HG02884 (cell line): ENCODE measurements around the gene EDEM2.
"Not testable (repeated sequence)": the region's sequence is repeated elsewhere in the genome, so short reads cannot be mapped to it uniquely, and the experiment has no call there.

Experiments used
- ATAC-seq: cut with Tn5 transposase; IDR thresholded peaks from one replicate; pipeline ENCODE4 v1.9.1; 2021; ENCODE audit warnings: mild to moderate bottlenecking, moderate library complexity; ENCODE audit not compliant: unreplicated experiment

The EDEM2 gene

DNA sequence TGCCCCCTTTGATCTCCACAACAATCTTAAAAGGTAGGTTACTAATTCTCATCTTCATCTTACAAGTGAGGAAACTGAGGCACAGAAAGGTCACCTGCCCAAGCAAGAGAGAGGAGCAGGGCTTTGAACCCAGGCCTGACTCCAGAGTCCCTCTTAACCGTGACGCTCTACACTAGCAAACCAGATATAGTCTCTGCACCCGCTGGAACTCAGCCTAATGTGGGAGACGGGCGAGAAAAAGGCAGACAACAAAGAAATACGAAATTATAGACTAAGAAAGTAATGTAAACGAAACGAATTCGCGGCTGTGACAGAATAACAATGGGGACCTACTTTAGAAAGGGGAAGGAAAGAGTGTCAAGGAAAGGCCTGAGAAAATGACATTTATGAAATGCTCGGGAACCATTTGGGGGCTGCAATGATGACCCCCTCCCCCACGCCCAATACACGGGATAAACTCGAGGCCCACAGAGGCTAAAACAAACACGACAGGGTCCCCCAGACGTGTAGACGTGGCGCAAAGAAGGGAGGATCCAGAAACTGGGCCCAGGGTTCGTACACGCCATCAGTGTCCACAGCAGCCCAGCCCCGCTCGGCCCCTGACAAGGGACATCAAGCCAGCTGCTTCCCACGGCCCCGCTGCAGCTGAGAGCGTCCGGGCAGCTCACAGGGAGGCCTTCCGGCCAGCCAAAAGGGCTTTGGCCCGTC is 55.2 kb downstream of the EDEM2 start:
- peak; percentile 12 for ATAC-seq

DNA sequence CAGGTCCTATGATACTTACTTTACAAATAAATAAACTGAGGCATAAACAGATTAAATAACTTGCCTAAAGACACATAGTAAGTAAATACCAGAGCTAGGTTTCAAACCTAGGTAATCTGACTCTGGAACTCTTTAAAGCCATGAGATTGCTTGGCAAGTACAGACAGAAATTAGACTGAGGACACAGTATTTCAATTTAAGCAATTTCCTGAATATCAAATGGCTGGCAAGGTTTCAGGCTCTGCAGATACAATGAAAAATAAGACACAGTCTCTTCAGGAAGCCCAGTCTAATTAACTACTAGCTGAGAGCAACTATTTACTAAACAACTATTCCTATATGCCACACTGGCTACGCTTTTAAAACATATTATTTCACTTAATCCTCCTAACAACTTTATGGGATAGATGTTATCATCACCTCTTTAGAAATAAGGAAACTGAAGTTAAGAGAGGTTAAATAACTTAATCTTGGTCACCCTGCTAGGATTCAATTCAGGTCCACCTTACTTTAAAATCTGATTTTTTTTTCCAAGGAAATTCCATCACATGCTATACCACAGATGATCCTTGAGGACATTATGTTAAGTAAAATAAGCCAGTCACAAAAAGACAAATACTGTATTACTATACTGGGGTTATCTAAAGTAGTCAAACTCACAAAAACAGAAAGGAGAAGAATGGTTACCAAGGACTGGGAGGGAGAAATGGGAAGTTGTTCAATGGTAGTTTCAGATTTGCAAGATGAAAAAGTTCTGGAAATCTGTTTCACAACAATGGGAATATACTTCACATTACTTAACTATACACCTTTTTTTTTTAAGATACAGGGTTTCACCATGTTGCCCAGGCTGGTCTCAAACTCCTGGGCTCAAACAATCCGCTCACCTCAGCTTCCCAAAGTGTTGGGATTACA is 58.6 kb downstream of the EDEM2 start:
- ATAC-seq = no peak

DNA sequence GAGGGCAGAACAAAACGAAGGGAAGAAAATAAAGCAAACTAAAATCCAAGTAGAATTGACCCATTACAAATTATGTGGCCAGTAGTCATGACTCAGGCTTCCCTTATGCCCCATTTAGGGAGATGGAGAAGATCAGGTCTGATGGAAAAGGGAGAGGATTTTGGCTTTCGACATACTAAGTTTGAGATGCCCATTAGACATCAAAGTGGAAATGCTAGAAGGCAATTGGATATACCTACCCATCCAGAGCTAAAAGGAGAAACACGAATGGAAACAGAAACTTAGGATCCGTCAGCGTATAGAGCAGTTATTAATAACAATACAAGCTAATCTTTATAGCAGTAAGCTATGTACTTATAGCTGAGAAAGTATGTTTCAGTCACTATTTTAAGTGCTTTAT is 59.3 kb downstream of the EDEM2 start:
- no peak for ATAC-seq

DNA sequence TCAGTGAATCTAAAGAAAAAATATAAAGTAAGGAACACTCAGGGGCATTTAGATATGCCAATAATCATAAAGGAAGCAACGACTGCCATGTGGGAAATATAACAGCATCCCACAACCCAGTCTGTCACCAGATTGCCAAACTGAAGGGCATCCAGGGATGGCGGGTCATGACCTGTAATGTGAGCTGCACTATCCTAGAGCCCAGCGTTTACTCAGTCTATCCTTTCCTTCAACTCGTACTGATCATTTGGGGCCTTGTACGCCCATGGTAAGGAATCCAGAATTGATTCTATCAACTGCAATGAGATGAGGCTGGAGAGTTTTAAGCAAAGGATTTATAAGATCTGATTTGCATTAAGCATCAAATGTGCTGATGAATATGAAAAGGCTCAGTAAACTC is 59.8 kb downstream of the EDEM2 start:
- no peak for ATAC-seq

DNA sequence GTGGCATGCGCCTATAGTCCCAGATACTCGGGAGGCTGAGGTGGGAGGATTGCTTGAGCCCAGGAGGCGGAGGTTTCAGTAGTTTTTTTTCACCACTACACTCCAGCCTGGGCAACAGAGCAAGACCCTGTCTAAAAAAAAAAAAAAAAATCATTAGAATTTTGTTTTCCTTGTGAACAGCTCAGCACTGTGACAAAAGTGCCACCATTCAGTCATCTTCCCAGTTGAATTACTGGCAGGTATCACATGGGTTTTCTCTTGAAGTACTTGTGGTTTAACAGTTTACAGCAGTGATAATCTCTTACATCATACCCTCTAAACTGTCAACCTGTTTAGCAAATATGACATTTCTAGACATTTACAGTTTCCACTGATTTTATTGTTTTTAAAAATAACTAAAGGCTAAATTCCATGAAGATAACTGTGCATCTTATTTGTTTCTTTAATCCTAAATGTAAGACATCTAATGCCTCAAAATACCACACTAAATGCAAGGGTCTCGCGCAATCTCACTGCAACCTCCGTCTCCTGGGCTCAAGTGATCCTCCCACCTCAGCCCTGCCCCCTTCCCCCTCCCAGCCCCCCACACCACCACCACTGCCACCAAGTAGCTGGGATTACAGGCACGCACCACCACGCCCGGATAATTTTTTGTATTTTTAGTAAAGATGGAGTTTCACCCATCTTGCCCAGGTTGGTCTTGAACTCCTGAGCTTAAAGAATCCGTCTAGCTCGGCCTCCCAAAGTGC is 61.5 kb downstream of the EDEM2 start:
- no peak for ATAC-seq

DNA sequence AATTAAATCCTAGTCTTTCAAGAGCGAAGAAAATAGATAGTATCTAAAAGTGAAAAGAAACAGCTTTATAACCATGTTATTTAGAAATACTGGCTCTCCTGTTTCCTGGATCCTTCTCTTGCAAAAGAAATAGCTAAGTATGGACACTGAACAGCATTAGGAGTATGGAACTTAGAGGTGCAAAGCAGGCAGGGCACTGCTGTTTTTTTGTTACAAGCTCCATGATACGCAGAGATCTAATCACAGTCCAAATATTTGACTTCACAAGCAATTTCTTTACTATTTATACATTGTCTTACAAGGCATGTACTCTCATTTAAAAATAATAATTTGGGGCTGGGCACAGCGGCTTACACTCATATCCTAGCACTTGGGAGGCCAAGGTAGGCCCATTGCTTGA is 62.1 kb downstream of the EDEM2 start:
- no peak for ATAC-seq

DNA sequence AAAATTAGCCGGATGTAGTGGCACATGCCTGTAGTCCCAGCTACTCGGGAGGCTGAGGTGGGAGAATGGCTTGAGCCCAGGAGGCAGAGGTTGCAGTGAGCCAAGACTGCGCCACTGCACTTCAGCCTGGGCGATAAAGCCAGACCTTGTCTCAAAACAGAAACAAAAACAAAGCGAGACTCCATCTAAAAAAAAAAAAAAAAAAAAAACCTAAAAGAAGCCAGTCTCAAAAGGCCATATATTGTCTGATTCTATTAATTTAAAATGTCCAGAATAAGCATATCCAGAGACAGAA is 66.8 kb downstream of the EDEM2 start:
- ATAC-seq = not testable (repeated sequence)

DNA sequence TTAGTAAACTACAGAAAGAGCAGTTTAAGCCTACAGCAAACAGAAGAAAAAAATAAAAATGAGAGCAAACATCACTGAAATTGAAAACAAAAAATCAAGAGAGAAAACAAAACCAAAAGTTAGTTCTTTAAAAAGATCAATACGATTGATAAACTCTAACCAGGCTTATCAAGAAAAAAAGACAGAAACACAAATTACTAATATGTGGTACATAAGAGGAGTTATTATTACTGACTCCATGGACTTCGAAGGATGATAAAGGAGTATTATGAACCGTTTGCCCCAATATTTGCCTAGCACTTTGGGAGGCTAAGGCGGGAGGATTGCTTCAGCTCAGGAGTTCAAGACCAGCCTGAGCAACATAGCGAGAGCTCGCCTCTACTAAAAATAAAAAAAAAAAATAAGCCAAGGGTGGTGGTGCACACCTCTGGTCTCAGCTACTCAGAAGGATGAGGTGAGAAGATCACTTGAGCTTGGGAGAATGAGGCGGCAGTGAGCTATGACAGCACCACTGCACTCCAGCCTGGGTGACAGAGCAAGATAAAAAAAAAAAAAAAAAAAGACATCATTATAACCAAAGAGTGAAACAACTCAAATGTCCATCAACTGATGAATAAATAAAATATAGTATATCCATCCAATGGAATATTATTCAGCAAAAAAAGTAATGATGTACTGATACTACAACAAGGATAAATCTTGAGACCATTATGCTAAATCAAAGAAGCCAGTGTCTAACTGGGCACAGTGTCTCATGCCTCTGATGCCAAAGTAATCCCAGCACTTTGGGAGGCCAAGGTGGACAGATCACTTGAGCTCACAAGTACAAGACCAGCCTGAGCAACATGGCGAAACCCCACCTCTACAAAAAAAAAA is 67.4 kb downstream of the EDEM2 start:
- no peak for ATAC-seq

DNA sequence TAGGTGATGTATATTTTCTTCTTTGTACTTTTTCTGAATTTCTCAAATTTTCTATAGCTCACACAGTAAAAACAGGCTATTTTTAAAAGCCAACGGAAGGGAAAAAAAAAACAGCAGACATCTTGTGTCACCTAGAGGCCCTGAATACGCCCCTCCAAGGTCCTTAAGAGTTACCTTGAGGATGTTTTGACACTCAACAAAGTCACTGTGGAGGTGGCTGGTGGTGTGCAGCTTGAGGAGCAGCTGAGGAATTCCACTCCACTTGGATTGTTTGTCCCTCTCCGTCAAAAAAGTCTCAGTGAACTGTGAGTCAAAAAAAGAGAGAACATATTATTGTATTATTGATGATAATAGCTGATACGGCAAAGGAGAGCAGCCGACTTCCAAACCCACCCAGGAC is 69.3 kb downstream of the EDEM2 start:
- ATAC-seq = no peak

DNA sequence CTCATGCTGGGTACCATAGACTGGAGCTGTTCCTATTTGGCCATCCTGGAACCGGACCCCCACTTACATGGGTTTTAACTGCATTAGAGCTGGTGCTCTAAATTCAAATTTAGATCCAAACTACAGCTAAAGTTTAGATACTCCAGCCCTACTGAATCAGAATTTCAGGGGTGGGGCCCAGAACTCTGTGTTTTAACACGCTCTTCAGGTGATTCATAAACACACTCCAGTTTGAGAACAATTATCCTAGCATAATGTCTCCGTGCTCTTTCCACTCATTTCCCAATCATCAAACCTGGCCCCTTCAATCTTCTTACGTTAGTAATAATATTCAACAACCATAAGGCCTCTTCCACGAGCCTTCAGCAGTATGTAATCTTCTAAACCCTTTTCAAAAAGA is 69.8 kb downstream of the EDEM2 start:
- ATAC-seq = no peak

DNA sequence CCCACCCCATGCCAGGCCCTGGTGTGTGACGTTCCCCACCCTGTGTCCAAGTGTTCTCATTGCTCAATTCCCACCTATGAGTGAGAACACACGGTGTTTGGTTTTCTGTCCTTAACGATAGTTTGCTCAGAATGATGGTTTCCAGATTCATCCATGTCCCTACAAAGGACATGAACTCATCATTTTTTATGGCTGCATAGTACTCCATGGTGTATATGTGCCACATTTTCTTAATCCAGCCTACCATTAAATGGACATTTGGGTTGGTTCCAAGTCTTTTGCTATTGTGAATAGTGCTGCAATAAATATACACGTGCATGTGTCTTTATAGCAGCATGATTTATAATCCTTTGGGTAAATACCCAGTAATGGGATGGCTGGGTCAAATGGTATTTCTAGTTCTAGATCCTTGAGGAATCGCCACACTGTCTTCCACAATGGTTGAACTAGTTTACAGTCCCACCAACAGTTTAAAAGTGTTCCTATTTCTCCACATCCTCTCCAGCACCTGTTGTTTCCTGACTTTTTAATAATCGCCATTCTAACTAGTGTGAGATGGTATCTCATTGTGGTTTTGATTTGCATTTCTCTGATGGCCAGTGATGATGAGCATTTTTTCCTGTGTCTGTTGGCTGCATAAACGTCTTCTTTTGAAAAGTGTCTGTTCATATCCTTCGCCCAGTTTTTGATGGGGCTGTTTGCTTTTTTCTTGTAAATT is 75.5 kb downstream of the EDEM2 start:
- not testable (repeated sequence) for ATAC-seq

DNA sequence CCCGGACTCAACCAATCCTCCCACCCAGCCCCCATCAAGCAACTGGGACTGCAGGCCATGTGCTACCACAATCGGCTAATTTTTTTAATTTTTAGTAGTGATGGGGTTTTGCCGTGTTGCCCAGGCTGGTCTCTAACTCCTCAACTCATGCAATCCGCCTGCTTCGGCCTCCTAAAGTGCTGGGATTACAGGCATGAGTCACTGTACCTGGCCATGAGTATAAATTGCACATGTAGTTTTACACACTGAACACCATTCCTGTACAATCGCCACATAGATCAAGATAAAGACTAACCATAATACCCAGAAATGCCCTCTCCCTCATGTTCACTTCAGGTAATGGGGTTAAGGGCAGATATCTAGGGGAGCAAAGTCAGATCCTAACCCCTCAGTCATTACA is 80.9 kb downstream of the EDEM2 start:
- no peak for ATAC-seq
